ENCODE measurements around the gene TSKU.
A peak's percentile ranks its signal among the peaks of the same experiment; 100 is the strongest.

TSKU gene

DNA sequence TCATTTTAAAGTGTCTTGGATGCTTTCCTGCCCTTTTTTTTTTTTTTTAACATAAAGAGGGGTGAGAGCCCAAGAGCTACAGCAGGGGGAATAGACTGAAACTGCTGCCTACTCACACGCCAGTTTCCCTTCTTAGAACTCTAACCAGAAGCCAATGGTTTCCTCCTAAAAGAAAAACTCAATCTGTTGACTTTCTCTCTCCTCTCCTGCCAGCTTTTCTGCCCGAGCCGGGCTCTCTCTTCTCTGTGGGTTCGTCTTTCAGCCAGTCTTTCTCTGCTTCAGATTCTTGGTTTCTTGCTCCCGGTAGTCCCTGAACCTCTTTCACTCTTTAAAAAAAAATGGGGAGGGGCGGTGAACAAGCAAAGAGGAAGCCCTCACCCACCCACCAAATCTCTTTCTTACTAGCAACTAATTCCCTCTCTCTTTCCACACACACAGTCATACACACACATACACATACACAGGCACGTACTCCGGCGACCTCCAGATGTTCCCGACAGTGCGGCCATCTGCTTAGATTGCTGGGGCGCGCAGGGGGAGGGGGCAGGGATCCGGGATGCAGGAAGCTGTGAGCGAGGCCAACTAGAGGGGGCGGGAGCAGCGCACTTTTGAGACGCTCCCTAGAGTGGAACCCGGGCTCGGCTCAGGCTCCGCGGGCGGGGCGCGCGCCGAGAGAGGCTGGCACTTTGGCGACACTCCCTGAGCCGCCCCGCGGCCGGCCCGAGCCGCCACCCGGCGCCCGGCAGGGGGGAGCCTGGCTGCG, 444 bp upstream of the TSKU start:
- TF ChIP-seq, protein P1, sequence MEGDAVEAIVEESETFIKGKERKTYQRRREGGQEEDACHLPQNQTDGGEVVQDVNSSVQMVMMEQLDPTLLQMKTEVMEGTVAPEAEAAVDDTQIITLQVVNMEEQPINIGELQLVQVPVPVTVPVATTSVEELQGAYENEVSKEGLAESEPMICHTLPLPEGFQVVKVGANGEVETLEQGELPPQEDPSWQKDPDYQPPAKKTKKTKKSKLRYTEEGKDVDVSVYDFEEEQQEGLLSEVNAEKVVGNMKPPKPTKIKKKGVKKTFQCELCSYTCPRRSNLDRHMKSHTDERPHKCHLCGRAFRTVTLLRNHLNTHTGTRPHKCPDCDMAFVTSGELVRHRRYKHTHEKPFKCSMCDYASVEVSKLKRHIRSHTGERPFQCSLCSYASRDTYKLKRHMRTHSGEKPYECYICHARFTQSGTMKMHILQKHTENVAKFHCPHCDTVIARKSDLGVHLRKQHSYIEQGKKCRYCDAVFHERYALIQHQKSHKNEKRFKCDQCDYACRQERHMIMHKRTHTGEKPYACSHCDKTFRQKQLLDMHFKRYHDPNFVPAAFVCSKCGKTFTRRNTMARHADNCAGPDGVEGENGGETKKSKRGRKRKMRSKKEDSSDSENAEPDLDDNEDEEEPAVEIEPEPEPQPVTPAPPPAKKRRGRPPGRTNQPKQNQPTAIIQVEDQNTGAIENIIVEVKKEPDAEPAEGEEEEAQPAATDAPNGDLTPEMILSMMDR (IDR thresholded peaks at IDR 0.05), result no peak
- H3K27ac ChIP-seq, result peak overlapping the region; percentile 81
- peaks cover 5% of the 10 kb centered on the region for H3K4me1 ChIP-seq
- peak overlapping the region; percentile 82 for H2AFZ ChIP-seq
- no peaks in the 10 kb centered on the region for H3K79me2 ChIP-seq
- no peak overlapping the region for H3K9ac ChIP-seq
- no peaks in the 10 kb centered on the region for H3K36me3 ChIP-seq (ENCODE audit: control insufficient read depth, insufficient read depth, low read length)
- H3K27me3 ChIP-seq (ENCODE audit: control insufficient read depth, insufficient read depth, low read length), result no peaks in the 10 kb centered on the region
- peak overlapping the region; percentile 65 for H3K4me2 ChIP-seq (ENCODE audit: low read length)
- no peaks in the 10 kb centered on the region for H3K9me3 ChIP-seq (ENCODE audit: control insufficient read depth, low read length)
- H3K4me3 ChIP-seq (ENCODE audit: low read depth, low read length), result peak overlapping the region; percentile 27

DNA sequence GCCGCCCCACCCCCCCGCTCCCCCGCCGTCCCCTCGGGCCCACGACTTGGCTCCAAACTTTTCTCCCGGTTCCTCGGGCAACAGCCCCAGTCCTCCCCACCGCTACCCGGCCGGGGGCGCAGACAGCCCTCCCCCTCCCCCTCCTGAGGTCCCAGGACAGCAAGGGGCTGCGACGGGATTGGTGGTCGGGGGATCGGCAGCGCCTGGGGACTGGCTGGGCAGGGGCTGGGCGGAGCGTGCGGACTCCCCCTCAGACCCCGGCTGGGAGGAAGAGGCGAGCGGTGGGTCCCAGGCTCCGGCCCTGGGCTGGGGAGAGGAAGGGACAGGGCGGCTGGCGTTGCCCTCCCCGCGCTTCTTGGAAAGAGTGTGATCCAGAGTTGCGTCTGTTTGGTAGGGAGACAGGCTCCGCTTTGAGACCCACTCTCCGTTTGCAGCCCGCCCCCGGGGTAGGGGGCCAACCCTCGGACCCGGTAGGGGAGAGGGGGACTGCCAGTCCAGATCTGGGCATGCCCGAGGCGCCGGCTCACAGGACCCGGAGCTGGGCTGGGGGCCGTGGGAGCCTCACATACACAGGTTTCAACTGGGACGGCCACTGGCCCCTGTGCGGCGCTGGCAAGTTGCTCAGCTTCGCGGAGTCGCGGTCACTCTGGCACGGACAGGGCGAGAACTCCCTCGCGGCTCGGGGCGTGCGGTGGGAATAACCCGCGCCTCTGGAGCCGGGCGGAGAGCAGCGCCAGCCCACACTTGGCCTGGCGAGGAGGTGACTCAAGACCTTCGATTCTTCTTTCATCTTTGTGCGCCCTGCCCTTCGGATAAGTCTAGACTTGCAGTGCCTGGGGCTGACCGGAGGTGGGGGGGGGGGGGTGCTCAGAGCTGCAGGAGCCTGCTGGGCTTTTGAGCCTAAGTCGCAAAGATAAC, 999 bp downstream of the TSKU start:
- Histone ChIP-seq H3K4me2 (ENCODE audit: low read length) (peak overlapping the region; percentile 83), H3K36me3 (ENCODE audit: control insufficient read depth, insufficient read depth, low read length) (no peaks in the 10 kb centered on the region), H3K79me2 (peaks cover 2% of the 10 kb centered on the region), H3K27ac (peak overlapping the region; percentile 53), H3K4me1 (peaks cover 18% of the 10 kb centered on the region), H3K4me3 (ENCODE audit: low read depth, low read length) (peak overlapping the region; percentile 50), H2AFZ (peak overlapping the region; percentile 60), H3K9ac (peak overlapping the region; percentile 21), H3K9me3 (ENCODE audit: control insufficient read depth, low read length) (no peaks in the 10 kb centered on the region), H3K27me3 (ENCODE audit: control insufficient read depth, insufficient read depth, low read length) (no peaks in the 10 kb centered on the region)
- TF ChIP-seq, protein P1 (IDR thresholded peaks at IDR 0.05), result no peak

- TF ChIP-seq, protein P1 (IDR thresholded peaks at IDR 0.05), result no peak
- H3K9ac ChIP-seq, result no peak overlapping the region
- no peak overlapping the region for H3K4me3 ChIP-seq (ENCODE audit: low read depth, low read length)
- H3K36me3 ChIP-seq (ENCODE audit: control insufficient read depth, insufficient read depth, low read length), result no peaks in the 10 kb centered on the region
- no peaks in the 10 kb centered on the region for H3K9me3 ChIP-seq (ENCODE audit: control insufficient read depth, low read length)
- no peak overlapping the region for H3K4me2 ChIP-seq (ENCODE audit: low read length)
- no peaks in the 10 kb centered on the region for H3K27me3 ChIP-seq (ENCODE audit: control insufficient read depth, insufficient read depth, low read length)
- H3K4me1 ChIP-seq, result peaks cover 21% of the 10 kb centered on the region
- peaks cover 2% of the 10 kb centered on the region for H3K79me2 ChIP-seq
- H3K27ac ChIP-seq, result no peak overlapping the region
- H2AFZ ChIP-seq, result no peak overlapping the region
Measured at GRCh38 chr11:76785513-76785912, 2.4 kb downstream of the TSKU start.

DNA sequence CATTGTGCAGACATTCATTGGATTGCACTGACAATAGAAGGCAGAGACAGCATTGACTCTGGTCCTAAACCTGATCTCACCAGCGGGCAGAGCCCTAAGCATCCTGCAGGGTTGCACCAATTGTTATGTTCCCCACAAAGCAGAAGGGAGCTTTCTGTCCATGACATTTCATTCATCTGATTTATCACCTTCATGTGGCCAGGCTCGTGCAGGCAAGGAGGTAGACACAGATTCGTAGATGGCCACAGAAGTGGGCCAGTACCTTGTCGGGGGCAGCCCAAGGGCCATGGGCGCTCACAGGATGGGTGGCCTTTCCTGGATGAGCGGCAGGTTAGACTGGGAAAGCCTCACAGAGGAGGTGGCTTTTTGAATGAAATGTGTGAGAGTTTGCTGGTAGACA, 2.9 kb downstream of the TSKU start:
- H3K4me2 ChIP-seq (ENCODE audit: low read length), result no peak overlapping the region
- no peaks in the 10 kb centered on the region for H3K9me3 ChIP-seq (ENCODE audit: control insufficient read depth, low read length)
- no peak overlapping the region for H2AFZ ChIP-seq
- H3K9ac ChIP-seq, result no peak overlapping the region
- no peak overlapping the region for H3K27ac ChIP-seq
- no peaks in the 10 kb centered on the region for H3K27me3 ChIP-seq (ENCODE audit: control insufficient read depth, insufficient read depth, low read length)
- TF ChIP-seq, protein P1 (IDR thresholded peaks at IDR 0.05), result no peak
- no peaks in the 10 kb centered on the region for H3K36me3 ChIP-seq (ENCODE audit: control insufficient read depth, insufficient read depth, low read length)
- H3K4me1 ChIP-seq, result peaks cover 21% of the 10 kb centered on the region
- H3K4me3 ChIP-seq (ENCODE audit: low read depth, low read length), result no peak overlapping the region
- H3K79me2 ChIP-seq, result peaks cover 2% of the 10 kb centered on the region
